Ishikawa (cell line): Measurements from ENCODE around the gene GPATCH3.

ENCODE experiments used
- EP300 ChIP-seq: IDR thresholded peaks from 2 replicates; pipeline ENCODE4 v1.6.1; 2012; ENCODE audit warnings: borderline replicate concordance
- YY1 ChIP-seq: IDR thresholded peaks from 2 replicates; pipeline ENCODE4 v1.6.1; 2012; ENCODE audit warnings: low read depth
- TF ChIP-seq, protein P1 (sequence below): IDR thresholded peaks from 2 replicates; pipeline ENCODE4 v1.6.1; 2012; ENCODE audit warnings: low read depth, mild to moderate bottlenecking

- TF ChIP-seq EP300 (no peak), YY1 (no peak)
- TF ChIP-seq, protein P1, sequence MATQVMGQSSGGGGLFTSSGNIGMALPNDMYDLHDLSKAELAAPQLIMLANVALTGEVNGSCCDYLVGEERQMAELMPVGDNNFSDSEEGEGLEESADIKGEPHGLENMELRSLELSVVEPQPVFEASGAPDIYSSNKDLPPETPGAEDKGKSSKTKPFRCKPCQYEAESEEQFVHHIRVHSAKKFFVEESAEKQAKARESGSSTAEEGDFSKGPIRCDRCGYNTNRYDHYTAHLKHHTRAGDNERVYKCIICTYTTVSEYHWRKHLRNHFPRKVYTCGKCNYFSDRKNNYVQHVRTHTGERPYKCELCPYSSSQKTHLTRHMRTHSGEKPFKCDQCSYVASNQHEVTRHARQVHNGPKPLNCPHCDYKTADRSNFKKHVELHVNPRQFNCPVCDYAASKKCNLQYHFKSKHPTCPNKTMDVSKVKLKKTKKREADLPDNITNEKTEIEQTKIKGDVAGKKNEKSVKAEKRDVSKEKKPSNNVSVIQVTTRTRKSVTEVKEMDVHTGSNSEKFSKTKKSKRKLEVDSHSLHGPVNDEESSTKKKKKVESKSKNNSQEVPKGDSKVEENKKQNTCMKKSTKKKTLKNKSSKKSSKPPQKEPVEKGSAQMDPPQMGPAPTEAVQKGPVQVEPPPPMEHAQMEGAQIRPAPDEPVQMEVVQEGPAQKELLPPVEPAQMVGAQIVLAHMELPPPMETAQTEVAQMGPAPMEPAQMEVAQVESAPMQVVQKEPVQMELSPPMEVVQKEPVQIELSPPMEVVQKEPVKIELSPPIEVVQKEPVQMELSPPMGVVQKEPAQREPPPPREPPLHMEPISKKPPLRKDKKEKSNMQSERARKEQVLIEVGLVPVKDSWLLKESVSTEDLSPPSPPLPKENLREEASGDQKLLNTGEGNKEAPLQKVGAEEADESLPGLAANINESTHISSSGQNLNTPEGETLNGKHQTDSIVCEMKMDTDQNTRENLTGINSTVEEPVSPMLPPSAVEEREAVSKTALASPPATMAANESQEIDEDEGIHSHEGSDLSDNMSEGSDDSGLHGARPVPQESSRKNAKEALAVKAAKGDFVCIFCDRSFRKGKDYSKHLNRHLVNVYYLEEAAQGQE: no peak
Observed at GRCh38 chr1:26949266-26949925, 49.1 kb upstream of the GPATCH3 start.
